HepG2 (cell line): ENCODE measurements around the gene ANTXRL.
"Not testable (repeated sequence)": the region's sequence is repeated elsewhere in the genome, so short reads cannot be mapped to it uniquely, and the experiment has no call there.

ENCODE experiments used
- EHMT2 ChIP-seq: fragments of 200-600 bp; sonication (generic); IDR thresholded peaks from 2 replicates; pipeline ENCODE4 v1.7.0; 2017; ENCODE audit warnings: antibody characterized with exemption, low read depth, low read length, borderline replicate concordance
- HNF1B ChIP-seq: sonication (generic); formaldehyde crosslinking; IDR thresholded peaks from 2 replicates; pipeline ENCODE4 v1.5.1; 2020; ENCODE audit warnings: mild to moderate bottlenecking, moderate library complexity, missing genetic modification reagents
- ZSCAN9 ChIP-seq: IDR thresholded peaks from 2 replicates; pipeline ENCODE4 v1.6.1; 2016; ENCODE audit warnings: borderline replicate concordance

- not testable (repeated sequence) for TF ChIP-seq EHMT2; HNF1B (CRISPR knock-in tag); ZSCAN9
Measured at GRCh38 chr10:46367209-46367608, 80.4 kb downstream of the ANTXRL start.
